ENCODE data around the gene WFS1. TPM values are rescaled to one million over a fixed set of nuclear protein-coding genes. Genes with fewer than 3 reads are reported as not detected.

Gene WFS1
- total RNA-seq, 1 donor from 2014 or later = 11.6 TPM

DNA sequence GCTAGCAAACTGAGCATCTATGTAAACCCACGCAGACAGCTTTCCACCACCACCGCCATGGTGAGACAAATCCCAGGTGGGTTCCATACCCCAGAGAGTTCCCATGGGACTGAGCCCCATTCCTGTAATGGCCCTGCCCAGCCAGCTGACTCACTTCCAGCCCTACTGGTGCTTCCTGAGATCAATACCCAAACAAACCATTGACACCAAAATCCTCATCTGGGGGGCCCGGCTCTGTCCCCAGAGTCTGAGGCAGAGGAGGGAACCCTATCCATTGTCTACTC lies 39.2 kb upstream of the WFS1 start:
- DNase-seq (ENCODE audit: low read depth) = no peak
- TF ChIP-seq, protein P1, sequence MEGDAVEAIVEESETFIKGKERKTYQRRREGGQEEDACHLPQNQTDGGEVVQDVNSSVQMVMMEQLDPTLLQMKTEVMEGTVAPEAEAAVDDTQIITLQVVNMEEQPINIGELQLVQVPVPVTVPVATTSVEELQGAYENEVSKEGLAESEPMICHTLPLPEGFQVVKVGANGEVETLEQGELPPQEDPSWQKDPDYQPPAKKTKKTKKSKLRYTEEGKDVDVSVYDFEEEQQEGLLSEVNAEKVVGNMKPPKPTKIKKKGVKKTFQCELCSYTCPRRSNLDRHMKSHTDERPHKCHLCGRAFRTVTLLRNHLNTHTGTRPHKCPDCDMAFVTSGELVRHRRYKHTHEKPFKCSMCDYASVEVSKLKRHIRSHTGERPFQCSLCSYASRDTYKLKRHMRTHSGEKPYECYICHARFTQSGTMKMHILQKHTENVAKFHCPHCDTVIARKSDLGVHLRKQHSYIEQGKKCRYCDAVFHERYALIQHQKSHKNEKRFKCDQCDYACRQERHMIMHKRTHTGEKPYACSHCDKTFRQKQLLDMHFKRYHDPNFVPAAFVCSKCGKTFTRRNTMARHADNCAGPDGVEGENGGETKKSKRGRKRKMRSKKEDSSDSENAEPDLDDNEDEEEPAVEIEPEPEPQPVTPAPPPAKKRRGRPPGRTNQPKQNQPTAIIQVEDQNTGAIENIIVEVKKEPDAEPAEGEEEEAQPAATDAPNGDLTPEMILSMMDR (conservative IDR thresholded peaks at IDR 0.05; ENCODE audit: low read depth, low read length) = no peak
- H3K4me3 ChIP-seq (ENCODE audit: low read depth, low read length) = no peak overlapping the region

DNA sequence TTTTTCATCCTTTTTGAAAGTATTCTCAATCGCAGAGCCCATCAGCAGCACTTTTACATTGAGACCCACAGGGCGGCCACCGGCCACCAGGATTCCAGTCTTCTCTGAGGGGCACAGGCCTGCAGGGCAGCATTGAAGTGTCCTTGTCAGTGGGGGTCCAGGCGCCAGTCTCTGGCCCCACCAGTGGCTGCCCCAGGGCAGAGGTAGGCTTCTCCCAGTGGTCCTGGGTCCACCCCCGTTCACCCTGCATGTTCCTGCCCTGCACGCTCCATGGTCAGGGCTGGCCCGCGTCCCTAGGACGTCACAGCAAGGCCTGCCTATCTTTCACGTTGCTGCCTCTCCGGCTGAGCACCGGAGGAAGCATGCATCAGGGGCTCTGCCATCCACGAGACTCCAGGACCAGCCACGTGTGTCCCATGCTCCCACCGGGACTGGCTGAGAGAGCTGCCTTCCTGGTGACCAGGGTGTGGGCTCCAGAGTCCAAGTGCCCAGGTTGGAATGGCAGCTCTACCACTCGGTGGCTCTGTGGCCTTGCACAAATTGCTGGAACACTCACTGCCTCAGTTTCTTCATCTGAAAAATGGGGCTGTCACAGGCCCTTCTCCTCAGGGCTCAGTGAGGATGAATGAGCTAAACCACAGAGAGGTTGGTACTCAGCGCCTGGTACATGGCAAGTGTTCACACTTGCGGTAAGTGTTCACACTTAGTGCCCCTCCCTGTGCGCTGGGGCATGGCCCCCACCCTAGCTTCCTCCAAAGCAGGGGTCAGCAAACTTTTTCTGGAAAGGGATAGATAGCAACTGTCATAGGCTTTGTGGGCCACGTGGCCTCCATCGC lies 38.6 kb upstream of the WFS1 start:
- no peak for DNase-seq (ENCODE audit: low read depth)
- no peak overlapping the region for H3K4me3 ChIP-seq (ENCODE audit: low read depth, low read length)
- TF ChIP-seq, protein P1 (conservative IDR thresholded peaks at IDR 0.05; ENCODE audit: low read depth, low read length) = no peak

DNA sequence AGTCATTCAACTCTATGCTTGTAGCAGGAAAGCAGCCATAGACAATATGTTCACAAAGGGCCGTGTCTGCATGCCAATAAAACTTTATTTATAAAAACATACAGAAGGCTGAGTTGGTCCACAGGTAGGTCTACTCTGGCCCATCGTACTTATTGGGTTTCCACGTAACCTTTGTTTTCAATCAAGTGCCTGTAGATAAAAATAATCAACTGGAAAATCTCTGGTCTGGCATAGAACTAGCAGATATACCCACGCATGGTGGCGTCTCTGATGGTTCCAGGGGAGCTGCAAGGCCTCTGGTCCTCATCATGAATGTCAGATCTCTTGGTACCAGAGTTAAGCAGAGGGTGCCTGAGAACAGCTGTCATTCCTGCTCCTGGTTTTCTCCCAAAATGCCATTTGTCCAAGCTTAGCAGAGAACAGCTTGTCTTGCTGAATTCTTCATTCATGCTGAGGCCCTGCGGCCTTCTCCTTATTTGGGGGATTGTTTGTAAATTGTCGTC lies 37.9 kb upstream of the WFS1 start:
- TF ChIP-seq, protein P1 (conservative IDR thresholded peaks at IDR 0.05; ENCODE audit: low read depth, low read length) = no peak
- H3K4me3 ChIP-seq (ENCODE audit: low read depth, low read length) = no peak overlapping the region
- no peak for DNase-seq (ENCODE audit: low read depth)

DNA sequence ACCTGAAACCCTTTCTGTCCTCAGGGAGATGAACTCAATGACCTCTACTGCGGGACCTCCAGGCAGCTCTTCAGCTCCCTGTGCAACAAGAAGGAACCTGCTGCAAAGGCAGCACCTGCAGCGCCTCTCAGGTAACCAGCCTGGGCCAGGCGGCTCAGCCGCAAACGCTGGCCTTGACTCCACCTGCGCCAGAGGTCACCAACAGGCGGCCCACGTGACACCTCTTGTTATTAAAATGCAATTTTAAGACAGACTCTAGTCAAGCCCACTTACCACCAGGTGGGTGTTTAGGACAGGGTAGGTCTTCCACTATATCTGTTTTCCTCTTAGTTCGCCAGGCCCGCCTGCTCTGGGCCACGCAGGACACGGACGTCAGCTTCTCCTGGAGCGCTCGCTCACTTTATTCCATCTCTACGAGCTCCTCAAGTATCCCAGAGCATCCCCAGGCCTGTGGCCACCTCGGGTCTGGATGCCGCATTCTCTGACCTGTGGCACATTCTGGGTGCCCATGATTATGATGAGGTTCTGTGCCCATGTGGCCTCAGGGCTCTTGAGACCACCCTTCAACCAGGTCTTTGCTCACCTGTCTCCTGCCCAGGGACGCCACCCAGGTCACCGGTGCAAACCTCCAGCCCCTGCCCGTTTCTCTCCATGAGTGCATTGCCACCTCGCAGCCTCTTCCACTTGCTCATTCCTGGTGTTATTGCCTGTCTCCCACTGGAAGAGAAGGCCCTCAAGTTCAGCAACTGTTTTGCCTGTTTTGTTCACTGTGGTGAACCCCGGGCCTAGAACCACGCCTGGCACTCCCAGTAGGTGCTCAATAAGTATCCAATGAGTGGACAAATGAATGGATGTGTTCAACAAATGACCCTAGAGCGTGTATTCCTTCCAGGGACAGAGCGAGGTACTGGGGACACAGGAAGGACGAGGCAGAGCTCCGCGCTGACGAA lies 36.5 kb upstream of the WFS1 start:
- TF ChIP-seq, protein P1 (conservative IDR thresholded peaks at IDR 0.05; ENCODE audit: low read depth, low read length) = no peak
- H3K4me3 ChIP-seq (ENCODE audit: low read depth, low read length) = no peak overlapping the region
- no peak for DNase-seq (ENCODE audit: low read depth)

DNA sequence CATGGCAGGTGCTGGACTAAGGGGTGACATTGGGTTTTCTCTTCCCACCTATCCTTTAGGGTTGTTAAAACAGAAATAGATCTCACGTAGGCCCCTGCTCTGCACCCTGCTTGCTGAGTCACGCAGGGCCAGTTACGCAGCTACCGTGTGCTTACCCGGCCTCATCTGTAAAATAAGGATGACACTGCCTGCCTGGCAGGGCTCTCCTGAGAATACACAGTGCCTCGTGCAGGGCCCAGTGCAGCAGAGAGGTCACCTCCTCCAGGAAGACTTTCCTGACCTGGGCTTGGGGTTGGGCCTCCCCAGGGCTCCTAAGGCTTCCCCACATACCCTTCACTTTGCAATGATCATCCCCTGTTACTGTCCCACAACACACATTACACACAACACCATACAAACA lies 35.7 kb upstream of the WFS1 start:
- no peak overlapping the region for H3K4me3 ChIP-seq (ENCODE audit: low read depth, low read length)
- TF ChIP-seq, protein P1 (conservative IDR thresholded peaks at IDR 0.05; ENCODE audit: low read depth, low read length) = no peak
- DNase-seq (ENCODE audit: low read depth) = no peak

DNA sequence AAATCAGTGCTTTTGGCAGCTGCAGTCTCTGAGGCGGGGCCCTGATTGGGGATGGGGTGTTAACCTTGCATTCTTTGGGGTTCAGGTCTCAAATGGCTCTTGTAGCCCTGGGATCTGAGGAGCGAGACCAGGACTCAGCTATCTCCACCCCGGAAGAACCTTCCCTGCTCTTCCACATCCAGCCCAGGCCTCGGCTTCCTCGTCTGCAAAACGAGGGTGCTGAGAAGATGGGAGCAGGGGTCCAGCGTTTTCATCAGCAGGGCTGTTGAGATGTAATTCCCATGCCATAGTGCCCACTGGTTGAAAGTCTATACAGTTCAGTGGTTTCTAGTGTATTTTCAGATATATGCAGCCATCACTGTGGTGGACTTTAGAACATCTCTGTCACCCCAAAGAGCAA lies 34.6 kb upstream of the WFS1 start:
- no peak overlapping the region for H3K4me3 ChIP-seq (ENCODE audit: low read depth, low read length)
- TF ChIP-seq, protein P1 (conservative IDR thresholded peaks at IDR 0.05; ENCODE audit: low read depth, low read length) = no peak
- DNase-seq (ENCODE audit: low read depth) = no peak
